Activated naive CD8-positive, alpha-beta T cell (primary cell): ENCODE measurements around the gene SRGAP3.

Source experiments
- H3K27ac Mint-ChIP-seq: one replicate; pipeline ENCODE4 v1.8.0; 2021; ENCODE audit warnings: mixed read lengths
- H3K27me3 Mint-ChIP-seq: one replicate; pipeline ENCODE4 v1.8.0; 2021; ENCODE audit warnings: mixed read lengths
- H3K36me3 Mint-ChIP-seq: one replicate; pipeline ENCODE4 v1.8.0; 2021; ENCODE audit warnings: mixed read lengths
- H3K4me1 Mint-ChIP-seq: one replicate; pipeline ENCODE4 v1.8.0; 2021; ENCODE audit warnings: low read depth, mixed read lengths
- H3K4me3 Mint-ChIP-seq: one replicate; pipeline ENCODE4 v1.8.0; 2021; ENCODE audit warnings: mild to moderate bottlenecking, mixed read lengths
- H3K9me3 Mint-ChIP-seq: one replicate; pipeline ENCODE4 v1.8.0; 2021; ENCODE audit warnings: low read depth, mixed read lengths

Gene SRGAP3

DNA sequence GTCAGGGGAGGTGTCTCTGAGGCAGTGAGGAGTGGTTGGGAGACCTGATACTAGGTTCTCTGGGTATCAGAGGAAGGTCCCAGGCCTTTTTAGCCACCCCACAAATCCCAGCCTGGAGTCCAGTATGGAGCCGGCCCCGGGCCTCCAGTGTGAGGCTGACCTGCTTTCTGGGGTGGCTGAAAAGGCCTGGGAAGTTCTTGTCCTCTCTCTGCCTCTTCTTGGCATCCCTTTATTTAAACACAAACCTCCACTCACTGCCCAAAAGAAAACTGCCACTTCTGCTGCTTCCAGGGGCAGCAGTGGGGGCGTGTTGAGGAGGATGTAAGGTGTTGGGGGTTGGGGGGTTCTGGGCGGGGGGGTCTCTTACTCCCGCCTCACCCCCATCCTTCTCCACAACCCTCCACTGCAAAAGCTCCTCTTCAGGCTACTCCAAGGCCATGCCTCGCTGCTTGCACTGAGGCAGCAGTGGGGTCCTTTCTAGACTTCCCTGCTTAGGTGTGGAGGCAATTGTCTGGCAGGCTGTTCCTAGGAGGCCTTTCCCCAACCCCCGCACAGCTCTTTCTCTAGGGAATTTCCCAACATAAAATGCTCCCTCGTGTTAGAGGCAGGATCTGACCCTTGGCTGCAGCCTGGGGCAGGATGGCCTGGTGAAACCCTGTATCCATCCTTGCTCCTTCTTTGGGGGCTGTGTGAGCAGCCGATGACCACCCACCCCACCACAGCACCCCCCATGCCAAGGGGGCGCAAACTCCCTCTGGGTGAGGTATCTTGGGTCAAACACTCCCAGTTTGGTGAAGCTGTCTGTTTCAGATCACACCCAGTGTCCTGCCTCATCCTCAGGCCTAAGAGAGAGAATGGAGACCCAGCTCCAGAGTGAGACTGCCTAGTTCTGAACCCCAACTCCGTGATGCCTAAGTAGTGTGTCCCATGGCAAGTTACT lies 274.1 kb downstream of the SRGAP3 start:
- H3K4me3 Mint-ChIP-seq = no peak overlapping the region
- no peak overlapping the region for H3K27ac Mint-ChIP-seq
- peaks cover 6% of the 10 kb centered on the region for H3K27me3 Mint-ChIP-seq
- H3K4me1 Mint-ChIP-seq = peaks cover 1% of the 10 kb centered on the region
- no peaks in the 10 kb centered on the region for H3K36me3 Mint-ChIP-seq
- no peaks in the 10 kb centered on the region for H3K9me3 Mint-ChIP-seq

DNA sequence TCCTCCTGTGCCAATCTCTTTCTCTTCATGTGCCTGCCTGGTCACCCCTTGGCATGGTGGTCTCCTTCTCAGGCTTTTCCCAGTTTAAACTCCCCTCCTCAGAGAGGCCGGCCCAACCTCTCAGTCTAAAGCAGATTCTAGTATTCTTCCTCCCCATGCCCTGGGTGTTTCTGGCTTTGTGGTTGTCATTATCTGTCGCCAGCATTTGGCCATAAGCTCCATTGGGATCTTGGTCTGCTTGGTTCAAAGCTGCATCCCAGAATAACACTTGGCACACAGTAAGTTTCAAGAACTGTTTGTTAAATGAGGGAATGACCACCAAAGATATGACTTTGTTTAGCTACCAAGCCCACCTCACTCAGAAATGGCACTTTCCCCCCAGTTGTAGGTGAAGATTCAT lies 275.0 kb downstream of the SRGAP3 start:
- H3K4me1 Mint-ChIP-seq = peaks cover 1% of the 10 kb centered on the region
- H3K9me3 Mint-ChIP-seq = no peaks in the 10 kb centered on the region
- H3K36me3 Mint-ChIP-seq = no peaks in the 10 kb centered on the region
- H3K27me3 Mint-ChIP-seq = peaks cover 6% of the 10 kb centered on the region
- no peak overlapping the region for H3K4me3 Mint-ChIP-seq
- no peak overlapping the region for H3K27ac Mint-ChIP-seq

DNA sequence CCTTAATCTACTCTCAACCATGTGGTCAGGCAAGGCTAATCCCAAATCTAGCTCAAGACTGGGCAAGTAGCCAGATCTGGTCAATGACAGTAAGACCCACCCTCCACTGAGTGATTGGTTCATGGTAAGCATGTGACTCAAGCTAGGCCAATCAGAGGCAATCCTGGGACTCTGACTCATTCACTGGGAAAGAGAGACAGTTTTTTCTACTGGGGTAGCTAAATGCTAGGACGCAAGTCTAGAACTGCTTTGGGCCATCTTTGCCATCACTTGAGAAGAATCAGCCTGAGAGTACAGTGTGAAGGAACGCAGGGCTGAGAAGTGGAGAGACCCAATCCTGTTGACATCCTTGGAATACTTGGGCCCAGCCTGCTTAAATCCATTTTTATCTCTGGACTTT lies 276.8 kb downstream of the SRGAP3 start:
- Mint-ChIP-seq H3K4me3 (no peak overlapping the region), H3K36me3 (no peaks in the 10 kb centered on the region), H3K4me1 (peaks cover 1% of the 10 kb centered on the region), H3K27ac (no peak overlapping the region), H3K9me3 (no peaks in the 10 kb centered on the region), H3K27me3 (peaks cover 2% of the 10 kb centered on the region)

DNA sequence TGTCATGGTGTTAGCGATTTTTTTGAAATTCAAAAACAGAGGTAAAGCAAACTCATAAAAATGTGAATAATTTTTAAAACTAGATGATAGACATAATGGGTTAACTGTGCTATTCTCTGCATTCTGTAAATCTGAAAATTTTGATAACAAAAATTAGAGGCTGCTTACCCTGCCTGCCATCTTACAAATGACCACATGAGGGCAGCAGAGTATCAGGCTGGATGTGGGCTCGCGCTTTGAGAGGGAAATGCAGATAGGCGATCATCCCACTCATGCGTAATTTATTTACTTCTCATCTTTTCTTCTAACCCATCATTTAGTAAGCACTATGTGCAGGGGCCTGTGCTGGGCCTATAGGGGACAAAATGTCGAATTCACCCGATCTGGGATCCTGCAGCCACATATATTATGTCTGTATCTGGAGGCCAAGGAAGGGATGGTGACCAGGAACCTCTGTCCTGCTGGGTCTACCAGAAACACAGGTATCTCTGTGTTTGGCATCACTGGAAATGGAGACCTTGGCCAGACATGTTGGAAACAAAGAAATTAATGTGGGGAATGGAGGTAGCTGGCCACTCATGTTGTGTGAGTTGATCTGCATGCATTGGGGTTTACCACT lies 278.4 kb downstream of the SRGAP3 start:
- Mint-ChIP-seq H3K36me3 (no peaks in the 10 kb centered on the region), H3K9me3 (no peaks in the 10 kb centered on the region), H3K4me1 (peaks cover 1% of the 10 kb centered on the region), H3K4me3 (no peak overlapping the region), H3K27ac (no peak overlapping the region), H3K27me3 (peaks cover 2% of the 10 kb centered on the region)

DNA sequence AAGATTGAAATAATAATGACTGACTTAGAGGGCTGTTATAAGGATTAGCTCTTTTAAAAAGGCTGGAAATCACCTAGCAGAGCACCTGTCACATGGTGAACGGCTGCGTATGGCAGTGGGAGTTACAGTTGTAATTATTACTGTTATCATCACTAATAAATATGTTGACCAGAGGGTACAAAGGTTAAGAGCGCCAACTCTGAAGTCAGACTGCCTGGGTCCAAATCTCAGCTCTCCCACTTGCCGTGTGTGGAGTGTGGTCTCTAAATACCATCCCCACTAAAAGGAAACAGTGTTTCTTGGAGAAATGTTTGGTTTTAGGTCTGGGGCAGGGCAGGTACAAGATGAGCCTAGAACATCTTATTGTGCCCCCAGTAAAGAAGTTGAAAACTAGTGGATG lies 280.2 kb downstream of the SRGAP3 start:
- H3K36me3 Mint-ChIP-seq = no peaks in the 10 kb centered on the region

DNA sequence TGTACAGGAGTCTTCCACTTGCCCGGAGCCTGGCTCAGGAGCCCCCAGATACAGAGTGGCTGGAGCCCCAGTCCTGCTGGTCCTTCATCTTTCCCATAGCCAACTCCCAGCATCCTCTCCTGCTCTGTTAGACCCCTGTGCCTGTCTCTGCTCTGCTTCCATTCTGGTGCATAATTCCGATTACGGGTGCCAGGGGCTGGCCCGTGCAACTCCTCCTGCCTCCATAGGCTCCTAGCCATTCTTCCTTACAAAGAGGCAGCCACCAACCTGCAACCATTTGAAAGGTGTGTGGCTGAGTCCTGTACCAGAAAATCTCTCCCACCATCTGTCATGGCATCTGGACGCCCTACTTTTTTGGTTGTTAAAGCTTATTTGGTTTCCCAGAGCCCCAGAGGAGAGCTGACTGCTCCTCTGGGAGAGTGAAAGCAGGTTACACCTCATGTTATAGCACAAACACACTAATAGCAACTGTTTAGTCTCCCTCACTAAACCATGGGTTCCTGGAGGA lies 281.0 kb downstream of the SRGAP3 start:
- H3K27me3 Mint-ChIP-seq = no peaks in the 10 kb centered on the region
- no peaks in the 10 kb centered on the region for H3K9me3 Mint-ChIP-seq
- H3K27ac Mint-ChIP-seq = no peak overlapping the region
- H3K36me3 Mint-ChIP-seq = no peaks in the 10 kb centered on the region
- H3K4me1 Mint-ChIP-seq = peaks cover 4% of the 10 kb centered on the region
- no peak overlapping the region for H3K4me3 Mint-ChIP-seq

More for the DNA sequence above, 280.2 kb downstream of the SRGAP3 start:
- Mint-ChIP-seq H3K4me3 (no peak overlapping the region), H3K9me3 (no peaks in the 10 kb centered on the region), H3K27ac (no peak overlapping the region), H3K4me1 (peaks cover 1% of the 10 kb centered on the region), H3K27me3 (no peaks in the 10 kb centered on the region)

DNA sequence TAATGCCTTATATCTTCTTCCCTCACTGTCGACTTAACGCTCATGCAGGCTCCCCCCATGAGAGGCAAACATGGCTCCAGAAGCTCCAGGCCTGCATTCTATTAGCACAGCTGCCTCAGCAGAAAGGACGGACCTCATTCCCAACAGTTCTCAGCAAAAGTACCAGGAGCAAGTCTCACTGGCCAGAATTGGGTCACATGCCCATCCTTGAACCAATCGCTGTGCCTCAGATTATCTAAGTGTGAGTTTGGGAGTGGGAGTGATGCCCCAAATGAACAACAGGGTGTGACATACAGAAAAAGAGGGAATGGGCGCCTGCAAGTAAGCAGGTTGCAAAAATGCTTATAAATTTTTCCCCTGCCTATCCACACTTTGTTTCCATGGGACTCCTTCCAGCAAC lies 281.9 kb downstream of the SRGAP3 start:
- Mint-ChIP-seq H3K4me3 (no peak overlapping the region), H3K4me1 (peaks cover 10% of the 10 kb centered on the region), H3K36me3 (no peaks in the 10 kb centered on the region), H3K27me3 (no peaks in the 10 kb centered on the region), H3K27ac (no peak overlapping the region), H3K9me3 (no peaks in the 10 kb centered on the region)

DNA sequence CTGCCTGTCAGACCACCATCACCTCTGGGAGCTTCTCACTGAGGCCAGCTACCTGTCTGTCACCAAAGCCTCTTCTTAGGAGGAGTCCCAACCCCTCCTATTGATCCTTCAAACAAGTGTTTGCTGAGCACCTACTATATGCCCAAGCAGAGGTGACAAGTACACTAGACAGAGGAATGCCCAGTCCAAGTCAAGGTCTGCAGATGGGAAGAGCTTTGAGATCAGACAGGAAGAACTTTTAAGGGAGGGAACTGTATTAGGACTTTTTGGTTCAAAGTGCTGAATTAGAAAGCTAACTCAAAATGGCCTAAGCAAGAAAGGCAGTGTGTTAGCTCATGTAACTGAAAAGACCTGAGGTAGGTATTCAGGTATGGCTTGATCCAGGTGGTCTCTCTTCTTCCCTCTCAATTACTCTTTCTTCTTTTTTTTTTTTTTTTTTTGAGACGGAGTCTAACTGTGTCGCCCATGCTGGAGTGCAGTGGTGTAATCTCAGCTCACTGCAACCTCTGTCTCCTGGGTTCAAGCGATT lies 282.6 kb downstream of the SRGAP3 start:
- Mint-ChIP-seq H3K4me1 (peaks cover 17% of the 10 kb centered on the region), H3K9me3 (no peaks in the 10 kb centered on the region), H3K36me3 (no peaks in the 10 kb centered on the region), H3K27me3 (no peaks in the 10 kb centered on the region), H3K27ac (no peak overlapping the region), H3K4me3 (no peak overlapping the region)

DNA sequence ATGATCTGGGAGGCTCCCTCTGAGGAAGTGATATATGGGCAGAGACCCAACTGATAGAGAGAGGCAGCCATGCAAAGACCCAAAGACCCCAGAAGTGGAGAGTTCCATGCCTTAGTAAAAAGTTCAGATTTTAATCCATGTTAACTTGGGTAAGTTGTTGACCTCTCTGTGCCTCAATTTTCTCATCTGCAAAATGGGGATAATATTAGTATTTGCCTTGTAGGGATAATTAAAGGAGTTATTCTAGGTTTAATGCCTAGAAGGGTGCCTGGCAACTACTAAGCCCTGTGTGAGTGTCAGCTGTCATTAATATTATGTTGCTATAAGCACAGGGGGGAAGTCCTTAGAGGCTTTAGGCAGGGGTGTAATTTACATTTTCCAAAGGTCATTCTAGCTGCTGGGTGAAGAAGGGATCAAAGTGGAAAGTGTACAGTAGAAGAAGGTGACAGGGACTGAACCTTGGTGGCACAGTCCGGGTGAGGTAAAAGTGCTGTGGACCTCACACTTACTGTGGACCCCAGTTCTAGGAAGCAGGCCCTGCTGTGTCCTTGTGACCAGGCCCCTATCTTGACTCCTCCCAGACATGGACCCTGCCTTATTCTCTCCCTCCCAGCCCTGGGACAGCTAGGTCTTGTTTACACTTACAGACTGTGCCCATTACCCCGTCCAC lies 283.2 kb downstream of the SRGAP3 start:
- H3K4me3 Mint-ChIP-seq = no peak overlapping the region
- H3K27ac Mint-ChIP-seq = no peak overlapping the region
- H3K27me3 Mint-ChIP-seq = no peaks in the 10 kb centered on the region
- H3K4me1 Mint-ChIP-seq = peaks cover 21% of the 10 kb centered on the region
- H3K36me3 Mint-ChIP-seq = no peaks in the 10 kb centered on the region
- H3K9me3 Mint-ChIP-seq = no peaks in the 10 kb centered on the region

DNA sequence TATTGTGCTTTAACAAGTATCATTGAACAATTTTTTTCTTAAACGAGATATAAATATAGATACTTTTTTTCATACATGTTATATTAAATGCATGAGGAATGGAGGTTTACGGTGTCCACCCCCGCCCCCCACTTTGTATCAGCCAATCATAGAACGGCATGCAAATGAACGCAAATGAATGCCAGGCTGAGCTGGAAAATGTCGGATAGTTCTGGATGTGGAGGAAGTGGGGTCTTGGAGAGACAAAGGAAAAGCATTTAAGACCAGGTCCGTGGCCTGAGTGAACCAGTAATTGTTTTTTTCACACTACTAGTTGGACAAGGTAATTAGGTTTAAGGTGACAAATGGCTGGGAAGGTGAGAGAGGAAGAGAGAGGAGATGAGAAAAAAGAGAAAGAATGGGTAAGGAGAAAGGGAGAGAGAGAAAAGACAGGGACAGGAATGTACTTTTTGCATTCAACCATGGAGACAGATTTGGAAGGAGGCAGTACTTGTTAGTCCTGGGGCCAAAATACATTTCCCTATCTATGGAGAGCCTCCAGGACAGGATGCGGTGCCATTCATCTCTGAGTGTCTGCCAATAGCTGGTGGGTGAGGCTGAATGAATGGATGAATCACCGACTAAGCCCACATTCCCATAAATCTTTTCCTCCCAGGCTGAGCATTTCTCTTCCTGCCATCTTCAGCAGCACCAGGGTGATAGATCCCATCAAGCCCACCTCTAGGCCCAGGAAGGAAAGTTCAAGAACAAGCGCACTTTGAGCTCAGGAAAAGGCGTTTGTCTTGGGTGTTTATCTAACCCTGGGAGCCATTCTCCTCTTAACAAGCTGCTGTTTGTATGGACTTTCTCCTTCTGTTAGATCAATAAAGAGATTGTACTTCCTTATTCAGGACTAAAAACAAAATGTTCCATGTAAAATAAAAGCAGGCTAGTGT lies 284.7 kb downstream of the SRGAP3 start:
- no peak overlapping the region for H3K27ac Mint-ChIP-seq
- H3K9me3 Mint-ChIP-seq = no peaks in the 10 kb centered on the region
- peaks cover 30% of the 10 kb centered on the region for H3K4me1 Mint-ChIP-seq
- no peaks in the 10 kb centered on the region for H3K27me3 Mint-ChIP-seq
- no peaks in the 10 kb centered on the region for H3K36me3 Mint-ChIP-seq
- peak overlapping the region; percentile 98 for H3K4me3 Mint-ChIP-seq

DNA sequence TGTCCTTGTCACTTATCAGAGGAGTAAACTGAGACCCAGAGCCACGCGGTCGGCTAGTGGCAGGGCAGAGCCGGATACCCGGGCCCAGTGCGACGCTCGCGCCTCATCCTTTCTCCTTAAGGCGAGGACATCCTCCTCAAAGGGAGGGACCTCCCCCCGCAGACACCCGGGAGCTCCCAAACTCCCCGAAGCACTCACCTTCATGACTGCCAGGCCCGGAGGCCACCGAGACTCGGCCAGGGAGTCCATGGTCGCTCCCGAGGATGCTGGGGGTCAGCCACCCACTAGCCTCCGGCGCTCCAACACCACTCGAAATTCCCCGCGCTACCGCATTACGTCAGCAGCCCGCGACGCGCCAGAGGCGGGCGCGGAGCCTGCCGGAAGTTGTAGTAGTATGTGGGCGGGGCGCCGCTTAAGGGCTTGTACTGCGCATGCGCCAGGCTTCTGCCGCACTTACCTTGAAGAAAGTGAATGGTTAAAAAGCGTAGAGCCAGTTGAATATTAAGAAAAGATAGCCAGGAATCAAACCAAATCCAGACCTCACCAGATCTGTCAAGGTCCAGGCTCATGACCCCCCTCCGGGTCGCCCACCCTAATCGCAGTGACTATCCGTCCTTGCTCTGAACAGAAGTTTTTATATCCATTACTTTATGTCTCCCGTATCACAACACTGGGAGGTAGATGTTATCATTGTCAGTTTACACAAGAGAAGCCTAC lies 286.2 kb downstream of the SRGAP3 start, which contains the start of gene RAD18:
Gene RAD18 (minus strand): TSS at position 336 of the 717 bp plus-strand sequence. CDS start 87 bp downstream, at position 249.
- H3K9me3 Mint-ChIP-seq = no peaks in the 10 kb centered on the region
- H3K27ac Mint-ChIP-seq = peak within 1 kb of the TSS; percentile 96
- H3K27me3 Mint-ChIP-seq = no peaks in the 10 kb centered on the region
- peak within 1 kb of the TSS; percentile 98 for H3K4me3 Mint-ChIP-seq
- no peaks in the 10 kb centered on the region for H3K36me3 Mint-ChIP-seq
- peaks cover 37% of the 10 kb centered on the region for H3K4me1 Mint-ChIP-seq

DNA sequence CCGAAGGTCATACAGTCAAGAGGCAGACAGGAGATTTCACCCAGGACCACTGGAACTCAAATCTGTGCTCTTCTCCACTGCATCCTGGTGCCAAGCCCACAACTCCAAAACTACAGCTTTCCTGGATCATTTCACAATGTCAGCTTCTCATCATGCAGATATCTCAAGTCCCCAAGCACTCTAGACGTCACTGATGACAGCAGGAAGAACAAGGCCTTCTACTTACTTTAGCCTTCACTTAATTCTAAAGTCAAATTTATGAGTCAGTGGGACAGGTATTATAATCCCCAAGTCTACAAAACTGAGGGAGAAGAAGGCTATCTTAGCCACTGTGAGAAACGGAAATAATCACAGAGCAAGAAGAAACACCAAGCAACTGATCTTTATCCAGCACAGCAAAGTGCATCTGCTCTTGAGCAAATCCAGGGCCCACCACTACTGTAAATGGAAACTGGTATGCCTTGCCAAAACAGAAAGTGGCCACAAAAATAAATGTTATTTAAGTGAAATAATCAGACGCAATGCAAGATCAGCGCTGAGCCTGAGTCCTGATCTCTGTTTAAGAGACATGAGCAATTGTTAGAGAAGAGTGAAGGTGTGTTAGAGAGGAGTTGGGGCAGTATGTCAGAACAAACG lies 287.1 kb downstream of the SRGAP3 start:
- Mint-ChIP-seq H3K27me3 (no peaks in the 10 kb centered on the region), H3K4me1 (peaks cover 39% of the 10 kb centered on the region), H3K36me3 (peaks cover 5% of the 10 kb centered on the region), H3K27ac (peak overlapping the region; percentile 96), H3K9me3 (no peaks in the 10 kb centered on the region), H3K4me3 (peak overlapping the region; percentile 98)

DNA sequence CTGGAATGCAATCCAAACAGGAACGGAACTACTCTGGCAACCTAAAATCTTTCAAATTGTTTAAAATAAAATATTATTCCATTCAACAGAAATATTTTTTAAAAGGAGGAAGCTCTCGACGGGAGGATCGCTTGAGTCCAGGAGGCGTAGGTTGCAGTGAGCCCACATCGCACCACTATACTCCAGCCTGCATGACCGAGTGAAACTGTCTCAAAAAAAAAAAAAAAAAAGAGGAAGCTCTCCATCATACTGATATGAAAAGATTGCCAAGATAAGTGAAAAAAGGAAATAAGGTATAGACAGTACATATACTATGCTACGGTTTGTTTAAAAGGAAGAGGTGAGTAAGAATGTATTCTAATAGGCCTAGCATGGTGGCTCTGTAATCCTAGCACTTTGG lies 289.8 kb downstream of the SRGAP3 start:
- no peak overlapping the region for H3K27ac Mint-ChIP-seq
- H3K9me3 Mint-ChIP-seq = no peaks in the 10 kb centered on the region
- peaks cover 39% of the 10 kb centered on the region for H3K4me1 Mint-ChIP-seq
- no peak overlapping the region for H3K4me3 Mint-ChIP-seq
- peaks cover 5% of the 10 kb centered on the region for H3K36me3 Mint-ChIP-seq
- no peaks in the 10 kb centered on the region for H3K27me3 Mint-ChIP-seq
